Astrocyte (in vitro differentiated cells and primary cell): Measurements from ENCODE around the gene DCST2. TPM values are rescaled to one million over a fixed set of nuclear protein-coding genes. Genes with fewer than 3 reads are reported as not detected.

Experiments
- DNase-seq: peaks from one replicate; pipeline ENCODE4 v3.0.0-alpha.2; 2010; ENCODE audit warnings: low read depth
- FAIRE-seq: peaks from 2 replicates; lab custom pipeline; 2011; peaks lifted over from hg19 to GRCh38; lab: Jason Lieb, UNC
- H2AFZ ChIP-seq: 2 replicates; pipeline ENCODE4 v1.6.0; 2012; ENCODE audit warnings: low read depth, low read length, inconsistent platforms
- H3K27ac ChIP-seq: 2 replicates; pipeline ENCODE4 v1.5.1; 2011; ENCODE audit warnings: low read depth, low read length, inconsistent platforms
- H3K27me3 ChIP-seq: 2 replicates; pipeline ENCODE4 v1.6.0; 2011; ENCODE audit warnings: low read length, inconsistent platforms; ENCODE audit not compliant: insufficient read depth
- H3K36me3 ChIP-seq: 2 replicates; pipeline ENCODE4 v1.5.1; 2011; ENCODE audit warnings: low read length, inconsistent platforms; ENCODE audit not compliant: insufficient read depth
- H3K4me1 ChIP-seq: 2 replicates; pipeline ENCODE4 v1.5.1; 2011; ENCODE audit warnings: low read length, inconsistent platforms; ENCODE audit not compliant: insufficient read depth
- H3K4me2 ChIP-seq: 2 replicates; pipeline ENCODE4 v1.6.0; 2012; ENCODE audit warnings: low read length, inconsistent platforms
- H3K4me3 ChIP-seq: 2 replicates; pipeline ENCODE4 v1.5.1; 2011; ENCODE audit warnings: low read depth, mild to moderate bottlenecking, low read length, inconsistent platforms; ENCODE audit not compliant: insufficient read depth
- H3K79me2 ChIP-seq: 2 replicates; pipeline ENCODE4 v1.6.0; 2012; ENCODE audit warnings: mild to moderate bottlenecking, low read length, inconsistent platforms; ENCODE audit not compliant: insufficient read depth
- H3K9ac ChIP-seq: 2 replicates; pipeline ENCODE4 v1.6.0; 2012; ENCODE audit warnings: mild to moderate bottlenecking, low read length, inconsistent platforms
- H3K9me3 ChIP-seq: 2 replicates; pipeline ENCODE4 v1.5.1; 2012; ENCODE audit warnings: low read depth, mild to moderate bottlenecking, low read length, inconsistent platforms; ENCODE audit not compliant: insufficient read depth
- H4K20me1 ChIP-seq: 2 replicates; pipeline ENCODE4 v1.6.0; 2012; ENCODE audit warnings: low read length, inconsistent platforms; ENCODE audit not compliant: insufficient read depth
- H3K27ac Mint-ChIP-seq: one replicate; pipeline ENCODE4 v1.8.0; 2021; ENCODE audit warnings: mild to moderate bottlenecking, mixed read lengths; ENCODE audit not compliant: unreplicated experiment
- H3K27me3 Mint-ChIP-seq: one replicate; pipeline ENCODE4 v1.8.0; 2021; ENCODE audit warnings: low read depth, mixed read lengths; ENCODE audit not compliant: unreplicated experiment
- H3K36me3 Mint-ChIP-seq: one replicate; pipeline ENCODE4 v1.8.0; 2021; ENCODE audit warnings: low read depth, mixed read lengths; ENCODE audit not compliant: unreplicated experiment
- H3K4me1 Mint-ChIP-seq: one replicate; pipeline ENCODE4 v1.8.0; 2021; ENCODE audit warnings: low read depth, mixed read lengths; ENCODE audit not compliant: unreplicated experiment
- H3K4me3 Mint-ChIP-seq: one replicate; pipeline ENCODE4 v1.8.0; 2021; ENCODE audit warnings: mild to moderate bottlenecking, moderate library complexity, mixed read lengths; ENCODE audit not compliant: unreplicated experiment
- H3K9me3 Mint-ChIP-seq: one replicate; pipeline ENCODE4 v1.8.0; 2021; ENCODE audit warnings: mild to moderate bottlenecking, mixed read lengths; ENCODE audit not compliant: unreplicated experiment
- CTCF ChIP-seq: IDR thresholded peaks from 2 replicates; pipeline ENCODE4 v1.5.1; 2011; ENCODE audit warnings: low read depth, mild to moderate bottlenecking, inconsistent platforms, low read length, moderate library complexity; ENCODE audit not compliant: insufficient read depth
- EZH2 ChIP-seq: IDR thresholded peaks from 2 replicates; pipeline ENCODE4 v1.6.1; 2012; ENCODE audit warnings: mild to moderate bottlenecking, low read length, inconsistent platforms; ENCODE audit not compliant: insufficient read depth
- total RNA-seq: library from RNA; stranded (reverse); gene quantifications from 2 replicates; pipeline ENCODE4 v1.2.1, GENCODE V29; 2021

Gene DCST2
- total RNA-seq, 1 donor from 2014 or later = 0.34 TPM

- no peak overlapping the region for H2AFZ ChIP-seq
- no peak overlapping the region for H3K4me3 Mint-ChIP-seq
- peaks cover 18% of the 10 kb centered on the region for H3K79me2 ChIP-seq
- H3K36me3 ChIP-seq = peaks cover 4% of the 10 kb centered on the region
- no peak overlapping the region for H3K27ac Mint-ChIP-seq
- H3K9ac ChIP-seq = no peak overlapping the region
- H3K36me3 Mint-ChIP-seq = peaks cover 9% of the 10 kb centered on the region
- no peak overlapping the region for H3K4me3 ChIP-seq
- no peak overlapping the region for H3K4me2 ChIP-seq
- H3K27ac ChIP-seq = no peak overlapping the region
- no peak for FAIRE-seq
- H3K9me3 Mint-ChIP-seq = no peaks in the 10 kb centered on the region
- peaks cover 27% of the 10 kb centered on the region for H3K4me1 ChIP-seq
- peaks cover 11% of the 10 kb centered on the region for H3K4me1 Mint-ChIP-seq
- TF ChIP-seq EZH2 (no peak), CTCF (no peak)
- peaks cover 45% of the 10 kb centered on the region for H4K20me1 ChIP-seq
- DNase-seq = no peak
- peaks cover 4% of the 10 kb centered on the region for H3K27me3 Mint-ChIP-seq
- H3K9me3 ChIP-seq = no peaks in the 10 kb centered on the region
- no peaks in the 10 kb centered on the region for H3K27me3 ChIP-seq
Observed at GRCh38 chr1:155066777-155067176, 33.2 kb upstream of the DCST2 start.

GRCh38 chr1:155064832-155065429 is 31.4 kb upstream of the DCST2 start:
- H3K9me3 Mint-ChIP-seq = no peaks in the 10 kb centered on the region
- H3K4me3 ChIP-seq = peak overlapping the region; percentile 85

More at GRCh38 chr1:155064832-155065429, 31.4 kb upstream of the DCST2 start:
- peak overlapping the region; percentile 89 for H3K9ac ChIP-seq
- H3K27ac ChIP-seq = no peak overlapping the region
- peaks cover 4% of the 10 kb centered on the region for H3K36me3 ChIP-seq
- TF ChIP-seq EZH2 (no peak), CTCF (no peak)
- peaks cover 11% of the 10 kb centered on the region for H3K4me1 Mint-ChIP-seq
- H3K27me3 ChIP-seq = no peaks in the 10 kb centered on the region
- peaks cover 26% of the 10 kb centered on the region for H3K4me1 ChIP-seq
- peaks cover 18% of the 10 kb centered on the region for H3K79me2 ChIP-seq
- peak overlapping the region; percentile 88 for H3K4me3 Mint-ChIP-seq
- H2AFZ ChIP-seq = no peak overlapping the region
- no peaks in the 10 kb centered on the region for H3K9me3 ChIP-seq
- H3K27me3 Mint-ChIP-seq = no peaks in the 10 kb centered on the region
- H3K36me3 Mint-ChIP-seq = peaks cover 11% of the 10 kb centered on the region
- H3K27ac Mint-ChIP-seq = peak overlapping the region; percentile 8
- H3K4me2 ChIP-seq = peak overlapping the region; percentile 97
- DNase-seq (no peak), FAIRE-seq (no peak)
- peaks cover 59% of the 10 kb centered on the region for H4K20me1 ChIP-seq
